Sciatic nerve (tissue), 2 donors: ENCODE results near the gene EID2B. TPM values are rescaled to one million over a fixed set of nuclear protein-coding genes. Genes with fewer than 3 reads are reported as not detected.

Source experiments
- ATAC-seq: fragments of 200-7000 bp; cut with Tn5 transposase; one replicate; pipeline ENCODE4 v1.9.1; 2020; ENCODE audit warnings: mild to moderate bottlenecking, moderate library complexity
- DNase-seq: peaks from one replicate; pipeline ENCODE4 v3.0.0-alpha.2; 2020; ENCODE audit warnings: low spot score
- intact Hi-C: fragments of 100-400 bp; cut with DNase I; formaldehyde crosslinking; loops from one replicate; pipeline ENCODE4 v1.14.2; 2022
- total RNA-seq: library from RNA; stranded (reverse); fragmentation: NEBNext Ultra II Directional; extraction: Animal tissue kit (Norgen Biotek cat#: 25700); gene quantifications from one replicate; pipeline ENCODE4 v1.2.1, GENCODE V29; 2021
- donor health status: DM: no; HTN: no; CAD: no.
- donor health status: DM: no; HTN: no; CAD: no.

EID2B gene
- total RNA-seq, 1 donor from 2014 or later = 4.3 TPM

GRCh38 chr19:39506598-39506943, 26.1 kb downstream of the EID2B start:
- no peak for DNase-seq
- intact Hi-C loops = no loop called here
- ATAC-seq = no peak

GRCh38 chr19:39502640-39503417, 29.8 kb downstream of the EID2B start:
- intact Hi-C loops = no loop called here
- peak; percentile 72 for ATAC-seq
- DNase-seq = peak; percentile 67

GRCh38 chr19:39501340-39501739, 31.3 kb downstream of the EID2B start:
- intact Hi-C loops = no loop called here
- ATAC-seq (no peak), DNase-seq (no peak)

- DNase-seq (no peak), ATAC-seq (no peak)
- intact Hi-C loops = no loop called here
Measured at GRCh38 chr19:39500543-39500942, 32.1 kb downstream of the EID2B start.

- intact Hi-C loops = no loop called here
- DNase-seq (no peak), ATAC-seq (no peak)
Measured at GRCh38 chr19:39499932-39500331, 32.7 kb downstream of the EID2B start.

GRCh38 chr19:39498798-39499642, 33.6 kb downstream of the EID2B start, which contains the start of gene DLL3:
TSS of gene DLL3 (plus strand) at chr19:39498947. CDS start at chr19:39498975, 28 bp downstream.
- no peak for ATAC-seq
- DNase-seq = no peak
- intact Hi-C loops = no loop called here

GRCh38 chr19:39497996-39498797, 34.5 kb downstream of the EID2B start:
- intact Hi-C loops = no loop called here
- ATAC-seq = peak; percentile 64
- DNase-seq = no peak

GRCh38 chr19:39497701-39497995, 35.0 kb downstream of the EID2B start:
- intact Hi-C loops = no loop called here
- DNase-seq = no peak
- no peak for ATAC-seq

- DNase-seq (no peak), ATAC-seq (no peak)
- intact Hi-C loops = no loop called here
Measured at GRCh38 chr19:39496063-39496462, 36.6 kb downstream of the EID2B start.

- intact Hi-C loops = no loop called here
Measured at GRCh38 chr19:39494661-39495060, 38.0 kb downstream of the EID2B start.

GRCh38 chr19:39492788-39493187, 39.9 kb downstream of the EID2B start:
- DNase-seq = no peak
- intact Hi-C loops = no loop called here
- ATAC-seq = no peak

More at GRCh38 chr19:39494661-39495060, 38.0 kb downstream of the EID2B start:
- DNase-seq (no peak), ATAC-seq (no peak)

- ATAC-seq = no peak
- DNase-seq = no peak
- intact Hi-C loops = no loop called here
Measured at GRCh38 chr19:39492225-39492624, 40.4 kb downstream of the EID2B start.

GRCh38 chr19:39489756-39490155, 42.9 kb downstream of the EID2B start:
- ATAC-seq (no peak), DNase-seq (no peak)
- intact Hi-C loops = no loop called here

- ATAC-seq (no peak), DNase-seq (no peak)
- intact Hi-C loops = no loop called here
Measured at GRCh38 chr19:39483141-39483540, 49.5 kb downstream of the EID2B start.

- no peak for DNase-seq
- no peak for ATAC-seq
- intact Hi-C loops = no loop called here
Measured at GRCh38 chr19:39481676-39482075, 51.0 kb downstream of the EID2B start.

- intact Hi-C loops = no loop called here
- ATAC-seq (no peak), DNase-seq (no peak)
Measured at GRCh38 chr19:39481229-39481545, 51.5 kb downstream of the EID2B start.
